Effector memory CD8-positive, alpha-beta T cell (primary cell): Measurements from ENCODE around the gene CHSY1.
"Not testable (repeated sequence)": the region's sequence is repeated elsewhere in the genome, so short reads cannot be mapped to it uniquely, and the experiment has no call there.

Experiments
- ATAC-seq: fragments of 150-1000 bp; cut with Tn5 transposase; replicated peaks from 2 replicates; pipeline ENCODE4 v1.10.0; 2021; ENCODE audit warnings: mild to moderate bottlenecking, moderate library complexity
- DNase-seq, 3 experiments: peaks; one replicate each; pipeline ENCODE4 v3.0.0; 2021
- H3K27ac Mint-ChIP-seq, 2 donors: one replicate each; pipeline ENCODE4 v1.8.0; 2022; ENCODE audit warnings: mild to moderate bottlenecking in 2 of 2, mixed read lengths in 2 of 2, moderate library complexity in 2 of 2
- H3K27me3 Mint-ChIP-seq, 2 donors: one replicate each; pipeline ENCODE4 v1.8.0; 2022; ENCODE audit warnings: mixed read lengths in 2 of 2
- H3K36me3 Mint-ChIP-seq: one replicate; pipeline ENCODE4 v1.8.0; 2022; ENCODE audit warnings: mild to moderate bottlenecking, moderate library complexity, mixed read lengths; ENCODE audit not compliant: insufficient read depth
- H3K4me1 Mint-ChIP-seq, 2 donors: one replicate each; pipeline ENCODE4 v1.8.0; 2022; ENCODE audit warnings: low read depth in 2 of 2, mixed read lengths in 2 of 2
- H3K4me3 Mint-ChIP-seq, 2 donors: one replicate each; pipeline ENCODE4 v1.8.0; 2022; ENCODE audit warnings: mild to moderate bottlenecking in 2 of 2, mixed read lengths in 2 of 2, moderate library complexity in 2 of 2
- H3K9me3 Mint-ChIP-seq, 2 donors: one replicate each; pipeline ENCODE4 v1.8.0; 2022; ENCODE audit warnings: mixed read lengths in 2 of 2

The CHSY1 gene

GRCh38 chr15:101133751-101134261 is 118.0 kb downstream of the CHSY1 start:
- DNase-seq: no peak
- Mint-ChIP-seq H3K4me1 (peaks cover 25 to 26% of the 10 kb centered on the region in 2 donors), H3K36me3 (no peaks in the 10 kb centered on the region), H3K9me3 (no peaks in the 10 kb centered on the region), H3K27me3 (no peaks in the 10 kb centered on the region), H3K4me3 (no peak overlapping the region), H3K27ac (peak overlapping the region in 1 of 2 donors; percentile 85)
- no peak for ATAC-seq

DNA sequence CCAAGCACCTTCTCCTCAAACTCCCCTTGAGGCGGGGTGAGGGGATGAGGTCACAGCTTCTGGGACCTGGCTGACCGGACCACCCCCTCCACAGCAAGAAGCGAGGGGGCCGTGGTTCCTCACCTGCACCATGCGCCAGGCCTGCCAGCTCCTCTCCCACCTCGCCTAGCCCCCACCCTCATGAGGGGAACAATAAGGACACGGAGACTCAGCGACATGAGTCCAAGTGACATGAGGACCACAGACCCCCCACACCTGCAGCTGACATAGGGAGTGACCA is 118.7 kb downstream of the CHSY1 start:
- Mint-ChIP-seq H3K4me1 (peaks cover 22 to 29% of the 10 kb centered on the region in 2 donors), H3K27me3 (no peaks in the 10 kb centered on the region), H3K36me3 (no peaks in the 10 kb centered on the region), H3K9me3 (no peaks in the 10 kb centered on the region), H3K4me3 (no peak overlapping the region), H3K27ac (no peak overlapping the region)
- DNase-seq (no peak), ATAC-seq (no peak)

DNA sequence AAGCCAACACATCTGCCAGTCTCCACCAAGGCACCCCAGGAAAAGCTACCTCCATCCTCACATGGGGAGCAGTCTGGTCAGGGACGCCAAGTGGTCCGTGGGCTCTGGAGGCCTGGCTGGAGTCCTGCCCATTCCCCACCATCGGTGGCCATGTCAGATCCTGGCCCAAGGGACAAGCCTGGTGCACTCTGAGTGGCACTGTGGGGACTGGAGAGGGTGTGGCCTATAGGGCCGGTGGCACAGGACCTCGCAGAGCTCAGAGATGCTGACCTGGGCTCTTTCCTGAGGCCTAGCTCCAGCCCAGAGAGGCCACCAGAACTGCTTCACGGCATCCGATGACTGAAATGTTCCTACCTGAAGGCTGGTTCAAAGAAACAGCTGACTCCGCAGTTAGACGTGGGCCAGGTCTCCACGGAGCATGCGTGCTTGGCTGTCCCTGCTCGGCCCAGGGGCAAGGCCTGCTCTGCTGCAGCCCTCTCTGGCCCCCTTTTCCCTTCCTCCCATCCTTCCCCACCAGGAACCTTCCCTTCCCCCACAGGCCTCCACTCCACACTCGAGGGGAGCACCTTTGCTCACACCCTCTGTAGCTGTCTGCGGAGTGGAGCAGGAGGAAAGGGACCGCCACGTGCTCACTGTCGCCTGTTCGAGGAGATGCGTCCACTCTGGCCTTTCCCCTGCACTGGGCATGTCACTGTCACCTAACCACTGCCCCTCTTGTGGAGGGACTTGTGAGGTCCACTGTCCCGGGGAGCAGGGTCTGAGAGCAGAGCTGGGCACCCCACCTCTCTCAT is 119.3 kb downstream of the CHSY1 start:
- H3K27ac Mint-ChIP-seq: no peak overlapping the region

DNA sequence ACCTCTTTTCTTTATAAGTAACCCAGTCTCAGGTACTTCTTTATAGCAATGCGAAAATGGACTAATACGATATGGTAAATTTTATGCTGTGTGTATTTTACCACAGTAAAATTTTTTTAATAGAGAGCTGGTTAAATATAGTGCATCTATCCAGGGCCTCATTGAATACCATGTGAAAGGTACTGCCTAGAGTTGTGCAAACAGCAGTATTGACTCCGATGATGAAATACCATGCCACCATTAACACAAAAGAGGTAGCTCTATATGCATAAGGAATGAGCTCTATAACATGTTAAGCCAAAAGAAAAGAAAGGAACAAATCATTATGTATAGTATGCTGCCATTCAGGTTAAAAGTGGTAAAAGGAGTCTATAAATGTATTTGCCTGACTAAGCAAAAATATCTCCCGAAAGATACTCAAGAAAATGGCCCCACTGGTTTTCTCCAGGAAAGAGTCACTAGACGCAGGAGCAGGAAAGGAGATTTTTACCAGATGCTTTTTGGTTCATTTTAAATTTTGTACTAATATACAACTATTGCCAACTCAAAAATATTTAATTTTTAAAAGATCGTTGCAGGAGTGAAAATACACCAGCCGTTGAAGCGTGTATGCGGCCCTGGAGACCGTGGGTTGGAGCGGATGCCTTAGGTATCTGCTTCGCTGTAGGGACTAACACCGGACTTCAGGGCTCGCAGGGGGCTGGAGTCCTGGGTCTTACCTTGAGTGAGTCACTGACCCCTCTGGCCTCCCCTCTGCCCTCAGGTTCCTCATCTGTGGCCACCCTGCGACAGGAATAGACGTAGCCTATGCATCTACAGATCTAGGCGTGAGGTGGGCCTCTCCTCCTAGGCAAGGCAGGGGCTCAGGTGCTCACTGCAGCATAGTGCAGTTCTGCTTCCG is 120.1 kb downstream of the CHSY1 start:
- Mint-ChIP-seq H3K4me1 (peaks cover 25 to 31% of the 10 kb centered on the region in 2 donors), H3K27me3 (no peaks in the 10 kb centered on the region), H3K27ac (peak overlapping the region in 1 of 2 donors; percentile 44)

More for the DNA sequence above, 119.3 kb downstream of the CHSY1 start:
- Mint-ChIP-seq H3K4me1 (peaks cover 25 to 31% of the 10 kb centered on the region in 2 donors), H3K36me3 (peaks cover 1% of the 10 kb centered on the region), H3K9me3 (no peaks in the 10 kb centered on the region), H3K27me3 (no peaks in the 10 kb centered on the region), H3K4me3 (no peak overlapping the region)
- no peak for ATAC-seq
- no peak for DNase-seq

GRCh38 chr15:101129851-101130380 is 121.9 kb downstream of the CHSY1 start:
- Mint-ChIP-seq H3K9me3 (no peaks in the 10 kb centered on the region), H3K27ac (peak overlapping the region in 1 of 2 donors; percentile 99), H3K4me3 (no peak overlapping the region), H3K27me3 (no peaks in the 10 kb centered on the region), H3K36me3 (peaks cover 5% of the 10 kb centered on the region), H3K4me1 (peaks cover 30 to 31% of the 10 kb centered on the region in 2 donors)
- no peak for ATAC-seq
- no peak for DNase-seq

More for the DNA sequence above, 120.1 kb downstream of the CHSY1 start:
- no peak overlapping the region for H3K4me3 Mint-ChIP-seq
- H3K9me3 Mint-ChIP-seq: no peaks in the 10 kb centered on the region
- peaks cover 5% of the 10 kb centered on the region for H3K36me3 Mint-ChIP-seq
- DNase-seq (no peak), ATAC-seq (no peak)

DNA sequence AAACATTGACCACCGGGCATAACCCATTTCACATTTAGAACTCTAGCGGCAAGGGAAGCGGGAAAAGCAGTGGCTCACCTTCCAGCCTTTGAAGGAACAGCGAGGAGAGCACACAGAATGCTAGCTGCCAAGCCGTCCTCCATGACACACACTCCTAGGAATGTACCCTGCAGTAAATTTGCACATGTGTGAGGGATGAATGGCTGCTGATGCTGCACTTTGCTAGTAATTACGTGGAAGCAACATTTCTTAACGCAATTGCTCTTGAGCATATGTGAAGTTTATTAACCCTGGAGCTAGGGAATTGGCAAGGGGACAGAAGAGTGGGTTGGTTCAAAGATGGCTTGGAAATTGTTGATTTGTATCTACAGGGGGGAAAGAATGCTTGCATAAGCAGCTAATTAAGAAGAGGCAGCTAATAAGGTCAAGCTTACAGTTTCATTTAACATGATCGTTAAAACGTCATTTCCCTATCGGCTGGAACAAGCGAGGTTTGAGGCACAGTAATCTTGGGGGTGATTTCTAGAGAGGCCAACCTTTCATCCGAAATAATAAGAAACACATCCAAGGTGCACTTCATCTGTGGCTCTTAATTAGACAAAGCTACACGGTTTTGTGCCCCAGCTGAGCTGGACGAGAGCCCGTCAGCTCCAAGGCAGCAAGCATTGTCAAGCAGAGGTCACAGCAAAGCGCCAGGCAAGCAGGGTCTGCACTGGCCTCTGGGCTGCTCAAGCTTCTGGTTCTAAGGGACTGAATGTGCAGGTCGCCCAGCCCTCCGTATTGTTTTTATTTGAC is 123.4 kb downstream of the CHSY1 start:
- peaks cover 5% of the 10 kb centered on the region for H3K36me3 Mint-ChIP-seq
- no peaks in the 10 kb centered on the region for H3K27me3 Mint-ChIP-seq
- ATAC-seq (no peak), DNase-seq (no peak)
- peak overlapping the region; percentile 97 to 99 for H3K27ac Mint-ChIP-seq
- no peak overlapping the region for H3K4me3 Mint-ChIP-seq
- peaks cover 41 to 46% of the 10 kb centered on the region in 2 donors for H3K4me1 Mint-ChIP-seq
- no peaks in the 10 kb centered on the region for H3K9me3 Mint-ChIP-seq

GRCh38 chr15:101127506-101128076 is 124.3 kb downstream of the CHSY1 start:
- DNase-seq (peak in 2 of 3 experiments; percentile 25 to 28), ATAC-seq (peak; percentile 83)
- Mint-ChIP-seq H3K9me3 (no peaks in the 10 kb centered on the region), H3K4me1 (peaks cover 44 to 49% of the 10 kb centered on the region in 2 donors), H3K27me3 (no peaks in the 10 kb centered on the region), H3K27ac (peak overlapping the region; percentile 97 to 99), H3K36me3 (peaks cover 5% of the 10 kb centered on the region), H3K4me3 (peak overlapping the region; percentile 81 to 86)

- no peaks in the 10 kb centered on the region for H3K27me3 Mint-ChIP-seq
- H3K27ac Mint-ChIP-seq: peak overlapping the region; percentile 97 to 99
- peak overlapping the region; percentile 81 to 86 for H3K4me3 Mint-ChIP-seq
- H3K4me1 Mint-ChIP-seq: peaks cover 47 to 49% of the 10 kb centered on the region in 2 donors
- peaks cover 5% of the 10 kb centered on the region for H3K36me3 Mint-ChIP-seq
- ATAC-seq: peak; percentile 49
- H3K9me3 Mint-ChIP-seq: no peaks in the 10 kb centered on the region
- DNase-seq: peak in 1 of 3 experiments; percentile 28
These were observed 125.0 kb downstream of the CHSY1 start for GRCh38 chr15:101126618-101127505.

DNA sequence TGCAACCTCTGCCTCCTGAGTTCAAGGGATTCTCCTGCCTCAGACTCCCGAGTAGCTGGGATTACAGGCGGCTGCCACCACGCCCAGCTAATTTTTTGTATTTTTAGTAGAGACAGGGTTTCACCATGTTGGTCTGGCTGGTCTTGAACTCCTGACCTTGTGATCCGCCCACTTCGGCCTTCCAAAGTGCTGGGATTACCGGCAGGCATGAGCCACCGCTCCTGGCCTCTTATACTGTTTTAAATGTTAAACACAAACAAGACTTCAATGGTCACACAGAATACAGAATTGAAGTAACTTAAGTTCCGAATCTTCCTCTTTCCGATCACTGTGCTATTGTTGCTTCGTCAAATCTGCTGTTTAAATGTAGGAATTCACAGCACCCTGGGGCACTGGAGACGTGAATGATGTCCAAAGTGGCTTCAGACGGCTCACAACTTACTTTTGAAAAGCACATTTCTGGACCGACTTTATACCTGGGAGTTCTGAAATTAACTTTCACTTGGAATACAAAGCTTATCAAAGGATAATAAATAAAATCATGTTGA is 125.9 kb downstream of the CHSY1 start:
- H3K27me3 Mint-ChIP-seq, ATAC-seq, DNase-seq, H3K9me3 Mint-ChIP-seq, H3K36me3 Mint-ChIP-seq: not testable (repeated sequence)
- Mint-ChIP-seq H3K4me1 (peaks cover 47 to 49% of the 10 kb centered on the region in 2 donors), H3K4me3 (peak overlapping the region; percentile 81 to 86), H3K27ac (peak overlapping the region; percentile 97 to 99)
